Activated T-cell treated with anti-CD3 and anti-CD28 coated beads for 4 hours (primary cell): ENCODE measurements around the gene PRKCQ.
A peak's percentile ranks its signal among the peaks of the same experiment; 100 is the strongest.
"Not testable (repeated sequence)": the region's sequence is repeated elsewhere in the genome, so short reads cannot be mapped to it uniquely, and the experiment has no call there.

Experiments used
- DNase-seq: peaks from one replicate; pipeline ENCODE4 v3.0.0-alpha.2; 2020

Gene PRKCQ

GRCh38 chr10:6487920-6488319, 92.2 kb downstream of the PRKCQ start:
- DNase-seq, result no peak

GRCh38 chr10:6486309-6486708, 93.8 kb downstream of the PRKCQ start:
- DNase-seq, result no peak

DNA sequence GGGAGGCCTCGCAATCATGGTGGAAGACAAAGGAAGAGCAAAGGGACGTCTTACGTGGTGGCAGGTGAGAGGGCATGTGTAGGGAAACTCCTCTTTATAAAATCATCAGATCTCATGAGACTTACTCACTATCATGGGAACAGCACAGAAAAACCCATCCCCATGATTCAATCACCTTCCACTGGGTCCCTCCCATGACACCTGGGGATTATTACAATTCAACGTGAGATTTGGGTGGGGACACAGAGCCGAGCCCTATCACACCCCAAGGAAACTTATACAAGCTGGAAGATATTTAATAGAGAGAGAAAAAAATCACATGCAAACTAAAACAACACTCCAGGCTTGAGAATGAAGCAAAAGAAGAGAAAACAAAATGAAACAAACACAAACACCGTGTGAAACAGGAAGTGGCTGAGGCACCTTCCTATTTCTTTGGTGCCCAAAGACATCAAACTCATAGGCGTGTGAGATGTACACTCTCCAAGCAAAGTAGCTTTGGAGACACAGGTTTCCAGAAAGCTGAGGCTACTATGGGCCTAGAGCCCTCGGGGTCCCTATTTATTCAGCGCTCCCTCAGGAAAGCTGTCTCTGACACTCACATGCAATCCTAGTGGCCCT, 97.2 kb downstream of the PRKCQ start:
- DNase-seq, result no peak

DNA sequence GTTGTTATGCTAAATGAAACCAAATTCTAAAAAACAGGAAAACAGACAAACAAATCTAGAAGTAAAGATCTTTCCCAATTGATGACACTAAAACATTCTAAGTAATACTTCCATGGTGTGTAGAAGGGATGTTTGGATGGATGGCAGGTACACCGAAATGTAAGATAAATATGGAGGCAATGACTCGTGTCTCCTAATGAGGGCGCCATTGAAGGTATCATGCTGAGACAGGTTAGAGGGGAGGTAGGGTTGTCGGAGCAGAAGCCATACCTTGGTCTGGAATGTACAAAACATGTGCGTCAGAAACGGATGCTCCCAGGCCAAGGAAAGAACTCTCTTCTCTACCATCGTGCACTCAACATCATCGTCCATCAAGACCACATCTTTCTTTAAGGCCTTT, 101.4 kb downstream of the PRKCQ start:
- DNase-seq, result no peak

DNA sequence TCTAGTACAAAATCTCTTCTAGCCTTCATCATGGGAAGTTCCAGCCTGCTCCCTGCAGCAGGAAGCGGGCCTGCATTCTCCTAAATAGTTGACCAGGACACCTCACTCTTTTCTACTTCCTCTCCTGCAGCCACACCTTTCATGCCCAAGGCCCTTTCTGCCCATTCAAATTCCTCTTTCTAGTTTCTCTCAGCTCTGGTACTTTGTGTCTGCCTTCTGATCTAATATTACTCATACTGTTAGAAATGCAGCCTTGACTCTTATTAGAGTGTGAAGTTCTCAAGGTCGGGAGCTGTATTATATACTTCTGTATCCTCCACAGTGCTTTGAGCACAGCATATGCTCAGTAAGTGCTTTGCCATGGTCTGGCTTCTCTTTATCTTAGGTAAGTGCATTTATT, 103.1 kb downstream of the PRKCQ start:
- no peak for DNase-seq

GRCh38 chr10:6474871-6475270, 105.2 kb downstream of the PRKCQ start:
- no peak for DNase-seq

DNA sequence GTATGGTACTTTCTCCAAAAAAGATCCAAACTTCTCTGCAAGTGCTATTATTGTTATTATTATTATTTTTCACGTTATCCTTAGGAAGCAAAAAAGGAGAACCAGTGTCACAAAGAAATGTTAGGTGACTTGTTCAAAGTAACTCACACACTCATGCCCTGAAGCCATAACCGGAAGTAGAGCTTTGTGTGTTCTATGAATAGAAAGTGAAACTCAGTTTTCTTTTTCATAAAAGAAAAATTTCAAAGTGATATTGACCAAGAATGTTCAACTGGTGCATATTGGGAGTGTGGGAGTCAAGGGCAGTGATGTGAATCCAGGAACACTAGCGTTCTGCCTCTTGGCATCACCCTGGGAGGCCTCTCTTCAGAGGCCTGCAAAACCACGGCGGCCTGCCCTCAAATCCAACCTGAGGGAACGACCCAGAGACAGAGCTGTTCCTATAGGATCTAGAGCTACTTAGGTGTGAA, 106.1 kb downstream of the PRKCQ start:
- DNase-seq, result no peak

GRCh38 chr10:6473430-6473829, 106.6 kb downstream of the PRKCQ start:
- DNase-seq, result peak; percentile 26

DNA sequence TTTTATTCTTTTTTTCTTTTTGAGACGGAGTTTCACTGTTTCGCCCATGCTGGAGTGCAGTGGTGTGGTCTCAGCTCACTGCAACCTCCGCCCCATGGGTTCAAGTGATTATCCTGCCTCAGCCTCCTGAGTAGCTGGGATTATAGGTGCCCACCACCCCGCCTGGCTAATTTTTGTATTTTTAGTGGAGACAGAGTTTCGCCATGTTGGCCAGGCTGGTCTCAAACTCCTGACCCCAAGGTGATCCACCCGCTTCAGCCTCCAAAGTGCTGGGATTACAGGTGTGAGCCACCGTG, 107.4 kb downstream of the PRKCQ start:
- DNase-seq, result not testable (repeated sequence)

GRCh38 chr10:6470894-6471618, 109.0 kb downstream of the PRKCQ start:
- DNase-seq, result no peak

DNA sequence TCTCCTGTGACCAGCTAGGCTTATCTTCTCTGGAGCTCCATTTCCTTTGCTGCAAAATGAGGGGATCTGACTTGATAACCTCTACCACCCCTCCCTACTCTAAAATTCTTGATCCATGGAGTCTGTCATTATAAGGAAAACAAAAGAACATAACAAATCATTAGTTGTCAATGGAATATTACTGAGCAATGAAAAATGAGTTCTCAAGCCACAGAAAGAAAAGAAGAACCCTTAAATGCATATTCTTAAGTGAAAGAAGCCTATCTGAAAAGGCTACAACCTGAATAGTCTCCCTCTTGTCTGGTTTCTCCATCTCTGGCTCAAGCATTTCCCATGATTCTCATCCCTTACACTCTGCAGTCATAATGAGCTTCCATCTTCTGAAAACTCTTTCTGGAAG, 110.4 kb downstream of the PRKCQ start:
- DNase-seq, result no peak

- no peak for DNase-seq
Observed at GRCh38 chr10:6465854-6466601, 114.0 kb downstream of the PRKCQ start.

- no peak for DNase-seq
Observed at GRCh38 chr10:6465437-6465836, 114.6 kb downstream of the PRKCQ start.

DNA sequence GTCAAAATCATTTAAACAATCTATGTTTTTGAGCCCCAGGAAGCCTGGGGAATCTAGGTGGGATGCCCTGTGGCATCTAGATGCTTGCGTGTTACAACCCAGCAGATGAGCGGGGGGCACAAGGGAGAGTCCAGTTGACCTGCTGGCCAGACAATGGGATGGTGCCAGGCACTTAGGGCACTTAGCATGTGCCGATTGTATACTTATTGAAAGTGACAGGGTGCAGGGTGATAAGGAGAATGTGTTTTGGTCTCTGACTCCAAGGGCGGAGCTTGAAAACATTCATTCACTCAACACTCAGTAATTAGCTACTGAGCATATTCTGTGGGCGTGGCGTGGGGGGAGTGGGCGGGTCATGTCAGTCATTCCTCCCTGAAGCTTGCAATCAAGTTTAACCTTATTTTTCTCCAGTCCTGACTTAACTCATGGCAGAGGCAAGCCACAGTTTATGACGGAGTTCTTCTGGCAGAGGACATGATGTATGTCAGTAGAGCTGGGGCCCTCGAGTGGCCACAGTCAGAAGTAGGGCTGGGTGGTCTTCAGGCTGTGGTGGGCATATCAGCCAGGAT, 115.1 kb downstream of the PRKCQ start:
- DNase-seq, result no peak

DNA sequence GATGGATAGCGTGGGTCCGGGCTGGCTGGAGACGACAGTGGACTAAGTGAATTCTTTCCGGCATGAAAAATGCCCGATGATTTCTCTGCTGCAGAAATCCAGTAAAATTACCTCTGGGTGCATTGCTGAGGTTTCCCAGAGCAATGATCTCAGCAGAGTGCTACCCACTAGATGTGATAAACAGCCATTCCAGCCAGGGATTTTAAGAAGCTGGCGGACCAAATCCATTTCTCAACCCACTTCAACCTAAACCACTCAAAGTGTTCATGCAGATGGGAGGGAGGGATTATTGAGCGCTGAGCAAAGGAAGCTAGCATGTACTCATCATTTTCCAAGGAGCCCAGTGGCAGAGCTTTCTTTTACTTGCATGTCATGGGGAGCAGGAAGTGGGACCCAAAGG, 116.7 kb downstream of the PRKCQ start:
- no peak for DNase-seq

- no peak for DNase-seq
Observed at GRCh38 chr10:6461961-6462360, 118.1 kb downstream of the PRKCQ start.

- DNase-seq, result no peak
Observed at GRCh38 chr10:6460861-6461409, 119.1 kb downstream of the PRKCQ start.

- DNase-seq, result no peak
Observed at GRCh38 chr10:6458814-6459213, 121.3 kb downstream of the PRKCQ start.

DNA sequence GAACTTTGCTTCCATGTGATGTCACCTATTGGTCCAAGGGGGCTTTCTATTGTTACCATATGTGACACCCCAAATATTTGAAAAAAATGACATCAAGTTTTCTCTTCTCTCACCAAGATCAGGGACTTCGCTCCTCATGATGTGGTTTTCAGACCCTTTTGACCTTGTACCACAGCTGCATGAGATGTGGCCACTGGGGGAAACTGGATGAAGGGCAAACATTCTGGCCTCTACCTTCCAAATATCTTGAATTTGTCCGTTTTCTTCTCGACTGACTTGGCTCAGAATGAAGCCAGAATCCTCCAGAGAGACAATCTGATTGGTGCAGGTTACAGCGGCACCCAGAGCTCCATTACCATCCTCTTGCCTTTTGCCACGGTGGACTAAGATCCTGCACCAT, 122.7 kb downstream of the PRKCQ start:
- no peak for DNase-seq

- no peak for DNase-seq
Observed at GRCh38 chr10:6456067-6456466, 124.0 kb downstream of the PRKCQ start.

DNA sequence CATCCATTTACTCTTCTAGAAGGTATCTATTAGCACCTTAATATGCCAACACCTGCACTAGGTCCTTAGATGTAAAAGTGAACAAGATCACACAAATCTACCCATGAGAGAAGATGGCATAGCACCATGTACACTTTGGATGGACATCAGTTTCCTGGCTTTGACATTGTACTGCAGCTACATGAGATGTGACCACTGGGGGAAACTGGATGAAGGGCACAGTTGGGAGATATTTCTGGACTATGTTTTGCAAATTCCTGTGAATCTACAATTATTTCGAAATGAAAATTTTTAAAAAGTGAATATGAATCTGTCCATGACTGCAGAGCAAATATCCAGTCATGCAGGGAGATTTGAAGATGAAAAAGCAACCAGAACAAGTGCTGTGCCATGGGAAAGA, 124.5 kb downstream of the PRKCQ start:
- no peak for DNase-seq

DNA sequence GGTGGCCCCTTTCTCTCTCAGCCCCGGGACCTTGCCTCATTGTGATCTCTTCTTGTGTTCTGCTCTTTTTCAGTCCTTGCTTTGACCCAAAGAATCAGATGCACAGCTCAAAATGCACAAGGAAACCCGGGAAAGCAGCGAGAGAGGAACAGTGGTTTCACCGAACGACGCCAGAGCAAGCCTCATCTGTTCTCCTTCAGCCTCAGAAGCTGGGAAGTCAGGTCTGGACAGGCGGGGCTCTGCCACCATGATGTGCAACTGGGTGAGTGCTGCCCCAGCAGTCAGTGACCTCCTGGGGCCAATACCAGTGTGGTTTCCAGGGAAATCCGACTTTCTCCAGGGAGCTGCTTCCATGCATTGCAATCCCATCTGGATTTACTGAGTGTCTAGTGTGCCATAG, 133.4 kb downstream of the PRKCQ start:
- no peak for DNase-seq

GRCh38 chr10:6445671-6446316, 134.3 kb downstream of the PRKCQ start:
- DNase-seq, result peak; percentile 51
